ENCODE results near the gene POU1F1. TPM values are rescaled to one million over a fixed set of nuclear protein-coding genes. Genes with fewer than 3 reads are reported as not detected.

Gene POU1F1
- total and polyA plus RNA-seq, 2 of the 4 experiments (the other 2 are of a cell fraction) = not detected

DNA sequence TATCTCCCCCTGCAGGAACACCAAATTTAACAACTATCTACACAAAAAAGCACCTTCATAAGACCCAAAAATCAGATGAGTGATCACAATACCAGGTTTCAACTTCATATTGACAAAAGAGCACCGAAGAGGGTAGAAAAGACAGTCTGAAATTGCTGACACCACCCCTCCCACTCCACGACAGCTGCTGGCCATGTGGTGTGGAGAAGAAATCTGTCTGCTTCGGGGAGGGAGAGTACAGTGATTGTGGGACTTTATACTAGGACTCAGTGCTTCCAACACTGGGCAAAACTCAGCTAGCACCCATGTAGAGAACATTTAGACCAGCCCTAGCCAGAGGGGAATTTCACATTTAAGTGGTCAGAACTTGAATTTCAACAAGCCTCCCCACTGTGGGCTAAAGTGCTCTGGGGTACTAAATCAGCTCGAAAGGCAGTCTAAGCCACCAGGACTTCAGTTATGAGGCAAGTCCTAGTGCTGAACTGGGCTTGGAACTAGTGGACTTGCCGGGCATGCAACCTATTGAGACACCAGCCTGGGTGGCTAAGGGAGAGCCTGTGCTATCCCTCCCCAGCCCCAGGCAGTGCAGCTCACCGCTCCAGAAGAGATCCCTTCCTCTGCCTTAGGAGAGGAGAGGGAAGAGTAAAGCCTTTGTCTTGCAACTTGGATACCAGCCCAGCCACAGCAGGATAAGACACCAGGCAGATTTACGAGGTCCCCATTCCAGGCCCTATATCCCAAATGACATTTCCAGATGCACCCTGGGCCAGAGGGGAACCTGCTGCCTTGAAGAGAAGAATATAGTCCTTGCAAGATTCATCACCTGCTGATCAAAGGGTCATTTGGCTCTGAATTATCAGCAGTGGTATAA lies 44.6 kb upstream of the POU1F1 start:
- H2BK20ac ChIP-seq (ENCODE audit: low read depth, low read length) = no peak overlapping the region
- no peak overlapping the region for H2AK5ac ChIP-seq (ENCODE audit: low read depth, low read length)
- H3K9me3 ChIP-seq (ENCODE audit: control insufficient read depth, insufficient read depth, low read length) = no peaks in the 10 kb centered on the region
- no peak overlapping the region for H3K23ac ChIP-seq (ENCODE audit: low read depth, low read length)
- ChIA-PET POLR2A (ENCODE audit: unreplicated experiment) (interaction anchor here (0.5 kb wide), 1 partner anchor 12 kb away, joined by 3 read pairs; no protein-coding TSS in a partner anchor), CTCF (interaction anchor here (1.5 kb wide), 1 partner anchor 10 kb away, joined by 3 read pairs; no protein-coding TSS in a partner anchor)
- H2BK15ac ChIP-seq (ENCODE audit: low read depth, low read length) = no peak overlapping the region
- no peak overlapping the region for H3K14ac ChIP-seq (replicated peaks; ENCODE audit: low read depth, low read length)
- no peaks in the 10 kb centered on the region for H4K20me1 ChIP-seq (ENCODE audit: insufficient read depth, low read length)
- no peak overlapping the region for H2AFZ ChIP-seq (replicated peaks; ENCODE audit: low read length, poor library complexity)
- DNase-seq (no peak), ATAC-seq (ENCODE audit: low read depth) (no peak)
- no peak overlapping the region for H2AK9ac ChIP-seq (replicated peaks; ENCODE audit: low read depth, low read length, poor library complexity)
- H3K9me1 ChIP-seq (ENCODE audit: insufficient read depth, low read length) = no peaks in the 10 kb centered on the region
- no peak overlapping the region for H3K27ac ChIP-seq (ENCODE audit: insufficient read depth, low read length)
- no CpG with 5 or more reads among the region's 7 CpGs for WGBS, 2 experiments (ENCODE audit: extremely low coverage in 2 of 2, insufficient read length in 1 of 2)
- no peak overlapping the region for H3K18ac ChIP-seq (ENCODE audit: low read depth, low read length)
- intact Hi-C loops (cut with micrococcal nuclease) = no loop called here
- no peaks in the 10 kb centered on the region for H3K4me1 ChIP-seq (ENCODE audit: control insufficient read depth, insufficient read depth, low read length)
- no peak overlapping the region for H3K9ac ChIP-seq (ENCODE audit: low read depth, low read length)
- H4K8ac ChIP-seq (ENCODE audit: low read depth in 2 of 2, low read length in 2 of 2) = no peak overlapping the region
- H2BK5ac ChIP-seq (ENCODE audit: low read depth, low read length, poor library complexity, severe bottlenecking) = no peak overlapping the region
- no peak overlapping the region for H3K4me3 ChIP-seq (ENCODE audit: insufficient read depth, low read depth, low read length)
- in situ Hi-C loops (cut with MboI; ENCODE audit: low sequenced_read_pairs) = no loop called here
- H2BK120ac ChIP-seq (ENCODE audit: low read depth, low read length) = no peak overlapping the region
- H4K91ac ChIP-seq (ENCODE audit: insufficient read depth, low read depth, low read length) = no peak overlapping the region
- no TSS peak for BruUV-seq (replicated peaks)
- H4K5ac ChIP-seq (ENCODE audit: low read depth, low read length) = no peak overlapping the region
- H3K4ac ChIP-seq (ENCODE audit: low read depth, low read length) = no peak overlapping the region
- no peak for TF ChIP-seq POLR2A (IDR thresholded peaks at IDR 0.05; ENCODE audit: low read depth, low read length)
- no peak for TF ChIP-seq MAFK (IDR thresholded peaks at IDR 0.05; ENCODE audit: low read depth, low read length)
- no peak for TF ChIP-seq MXI1 (IDR thresholded peaks at IDR 0.05; ENCODE audit: borderline replicate concordance, low read depth, low read length)
- no peak for TF ChIP-seq RAD21 (IDR thresholded peaks at IDR 0.05; ENCODE audit: low read length)
- TF ChIP-seq MAZ (IDR thresholded peaks at IDR 0.05; ENCODE audit: borderline replicate concordance, low read depth, low read length) = no peak
- TF ChIP-seq CEBPB (IDR thresholded peaks at IDR 0.05; ENCODE audit: low read depth, low read length) = no peak
- TF ChIP-seq CHD1 (IDR thresholded peaks at IDR 0.05; ENCODE audit: low read depth, low read length) = no peak
- TF ChIP-seq SMC3 (IDR thresholded peaks at IDR 0.05; ENCODE audit: low read depth, low read length) = no peak
- TF ChIP-seq BHLHE40 (IDR thresholded peaks at IDR 0.05; ENCODE audit: low read depth, low read length) = no peak
- TF ChIP-seq, protein P1, sequence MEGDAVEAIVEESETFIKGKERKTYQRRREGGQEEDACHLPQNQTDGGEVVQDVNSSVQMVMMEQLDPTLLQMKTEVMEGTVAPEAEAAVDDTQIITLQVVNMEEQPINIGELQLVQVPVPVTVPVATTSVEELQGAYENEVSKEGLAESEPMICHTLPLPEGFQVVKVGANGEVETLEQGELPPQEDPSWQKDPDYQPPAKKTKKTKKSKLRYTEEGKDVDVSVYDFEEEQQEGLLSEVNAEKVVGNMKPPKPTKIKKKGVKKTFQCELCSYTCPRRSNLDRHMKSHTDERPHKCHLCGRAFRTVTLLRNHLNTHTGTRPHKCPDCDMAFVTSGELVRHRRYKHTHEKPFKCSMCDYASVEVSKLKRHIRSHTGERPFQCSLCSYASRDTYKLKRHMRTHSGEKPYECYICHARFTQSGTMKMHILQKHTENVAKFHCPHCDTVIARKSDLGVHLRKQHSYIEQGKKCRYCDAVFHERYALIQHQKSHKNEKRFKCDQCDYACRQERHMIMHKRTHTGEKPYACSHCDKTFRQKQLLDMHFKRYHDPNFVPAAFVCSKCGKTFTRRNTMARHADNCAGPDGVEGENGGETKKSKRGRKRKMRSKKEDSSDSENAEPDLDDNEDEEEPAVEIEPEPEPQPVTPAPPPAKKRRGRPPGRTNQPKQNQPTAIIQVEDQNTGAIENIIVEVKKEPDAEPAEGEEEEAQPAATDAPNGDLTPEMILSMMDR (conservative IDR thresholded peaks at IDR 0.05; ENCODE audit: low read depth, low read length) = no peak
- TF ChIP-seq NFE2L2 (IDR thresholded peaks at IDR 0.05; ENCODE audit: low read depth, low read length) = no peak
- no peak for TF ChIP-seq RCOR1 (IDR thresholded peaks at IDR 0.05; ENCODE audit: insufficient replicate concordance, low read length)
- H3K27me3 ChIP-seq (ENCODE audit: control insufficient read depth, insufficient read depth, low read length) = no peaks in the 10 kb centered on the region; the same call in 1 of the 2 replicates
- no peak overlapping the region for H3K4me2 ChIP-seq (ENCODE audit: low read depth, low read length)
- dilution Hi-C loops (cut with HindIII; ENCODE audit: low sequenced_read_pairs, unreplicated experiment) = no loop called here
- no peak overlapping the region for H3K56ac ChIP-seq (ENCODE audit: extremely low read depth, insufficient read depth, low read length)
- no peaks in the 10 kb centered on the region for H3K36me3 ChIP-seq (ENCODE audit: control insufficient read depth, insufficient read depth, low read length)
- H3K79me1 ChIP-seq (ENCODE audit: low read depth in 1 of 2, low read length in 2 of 2) = no peaks in the 10 kb centered on the region

Data from IMR-90 (cell line).